ENCODE measurements around the gene RNASEH1.

The RNASEH1 gene

DNA sequence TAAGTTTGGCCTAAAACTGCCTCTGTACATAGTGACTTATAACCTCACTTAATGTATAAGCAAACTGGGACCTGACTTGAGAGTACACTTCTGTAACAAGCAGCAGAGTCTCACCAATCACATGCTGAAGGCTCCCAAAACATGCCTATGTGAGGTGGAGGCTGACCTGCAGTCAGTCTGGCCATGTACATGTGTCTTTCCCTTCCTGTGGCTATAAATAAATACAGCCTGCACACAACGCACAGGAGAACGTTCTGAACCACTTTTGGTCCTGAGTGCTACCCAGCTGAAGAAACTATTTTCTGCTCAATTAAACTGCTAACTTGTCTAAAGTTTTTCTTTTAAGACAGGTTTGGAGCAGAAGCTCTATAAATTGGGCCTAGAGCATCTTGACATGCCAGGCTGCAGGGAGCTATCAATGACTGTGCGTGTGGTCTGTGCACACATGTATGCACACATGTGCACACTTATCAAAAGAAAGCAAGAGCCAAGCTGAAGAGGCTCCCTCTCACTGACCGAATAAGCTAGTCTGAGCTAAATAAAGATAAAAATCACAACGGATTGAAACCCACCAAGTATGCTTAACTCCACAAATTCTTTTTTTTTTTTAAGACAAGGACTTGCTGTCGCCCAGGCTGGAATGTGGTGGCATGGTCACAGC lies 15.0 kb downstream of the RNASEH1 start:
- Mint-ChIP-seq H3K27ac (no peak overlapping the region), H3K4me3 (no peak overlapping the region)

DNA sequence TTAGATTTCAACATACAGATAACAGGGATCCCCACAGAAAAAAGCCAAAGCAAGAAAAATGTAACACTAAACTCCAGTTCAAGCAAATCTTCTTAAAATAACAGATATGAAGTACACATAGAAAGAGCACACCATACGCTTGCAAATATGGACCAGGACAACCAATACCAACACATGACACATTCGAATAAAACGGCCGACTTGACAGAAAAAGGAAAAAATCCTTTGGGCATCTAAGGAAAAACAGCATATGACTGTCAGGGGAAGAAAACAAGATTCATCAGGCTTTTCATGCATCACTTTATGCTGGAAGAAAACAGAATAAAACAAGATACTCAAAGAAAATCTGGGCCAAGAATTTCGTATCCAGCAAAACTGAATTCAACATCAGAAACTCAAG lies 16.0 kb downstream of the RNASEH1 start:
- peaks cover 6% of the 10 kb centered on the region for H3K4me1 Mint-ChIP-seq
- DNase-seq: no peak
- no peaks in the 10 kb centered on the region for H3K27me3 Mint-ChIP-seq
- no peaks in the 10 kb centered on the region for H3K9me3 Mint-ChIP-seq
- ATAC-seq: no peak
- H3K27ac Mint-ChIP-seq: no peak overlapping the region
- no peak overlapping the region for H3K4me3 Mint-ChIP-seq

More for the DNA sequence above, 15.0 kb downstream of the RNASEH1 start:
- Mint-ChIP-seq H3K4me1 (peaks cover 6% of the 10 kb centered on the region), H3K9me3 (no peaks in the 10 kb centered on the region), H3K27me3 (no peaks in the 10 kb centered on the region)
- DNase-seq (no peak), ATAC-seq (no peak)

DNA sequence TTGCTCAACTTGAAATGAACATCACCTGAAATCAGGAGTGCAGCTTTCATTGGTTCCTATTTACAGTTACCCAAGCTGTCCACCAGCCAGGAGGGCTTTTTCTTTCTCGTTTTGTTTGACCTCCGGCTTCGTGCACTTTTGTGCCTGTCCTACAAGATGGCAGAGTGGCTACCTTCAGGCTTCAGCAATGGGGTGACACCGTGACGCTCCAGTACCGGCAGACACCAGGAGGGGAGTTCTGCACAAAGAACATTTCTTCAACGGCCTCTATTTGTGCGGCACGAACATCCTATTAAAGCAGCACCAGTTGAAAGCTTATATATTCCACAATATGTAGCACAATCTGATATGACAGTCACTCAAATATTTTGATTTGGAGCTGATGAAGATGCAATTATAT lies 18.3 kb downstream of the RNASEH1 start:
- ATAC-seq (no peak), DNase-seq (no peak)
- no peaks in the 10 kb centered on the region for H3K9me3 Mint-ChIP-seq
- H3K4me3 Mint-ChIP-seq: no peak overlapping the region
- peak overlapping the region in 1 of 2 donors; percentile 19 for H3K27ac Mint-ChIP-seq
- no peaks in the 10 kb centered on the region for H3K27me3 Mint-ChIP-seq
- H3K4me1 Mint-ChIP-seq: peaks cover 12% of the 10 kb centered on the region

DNA sequence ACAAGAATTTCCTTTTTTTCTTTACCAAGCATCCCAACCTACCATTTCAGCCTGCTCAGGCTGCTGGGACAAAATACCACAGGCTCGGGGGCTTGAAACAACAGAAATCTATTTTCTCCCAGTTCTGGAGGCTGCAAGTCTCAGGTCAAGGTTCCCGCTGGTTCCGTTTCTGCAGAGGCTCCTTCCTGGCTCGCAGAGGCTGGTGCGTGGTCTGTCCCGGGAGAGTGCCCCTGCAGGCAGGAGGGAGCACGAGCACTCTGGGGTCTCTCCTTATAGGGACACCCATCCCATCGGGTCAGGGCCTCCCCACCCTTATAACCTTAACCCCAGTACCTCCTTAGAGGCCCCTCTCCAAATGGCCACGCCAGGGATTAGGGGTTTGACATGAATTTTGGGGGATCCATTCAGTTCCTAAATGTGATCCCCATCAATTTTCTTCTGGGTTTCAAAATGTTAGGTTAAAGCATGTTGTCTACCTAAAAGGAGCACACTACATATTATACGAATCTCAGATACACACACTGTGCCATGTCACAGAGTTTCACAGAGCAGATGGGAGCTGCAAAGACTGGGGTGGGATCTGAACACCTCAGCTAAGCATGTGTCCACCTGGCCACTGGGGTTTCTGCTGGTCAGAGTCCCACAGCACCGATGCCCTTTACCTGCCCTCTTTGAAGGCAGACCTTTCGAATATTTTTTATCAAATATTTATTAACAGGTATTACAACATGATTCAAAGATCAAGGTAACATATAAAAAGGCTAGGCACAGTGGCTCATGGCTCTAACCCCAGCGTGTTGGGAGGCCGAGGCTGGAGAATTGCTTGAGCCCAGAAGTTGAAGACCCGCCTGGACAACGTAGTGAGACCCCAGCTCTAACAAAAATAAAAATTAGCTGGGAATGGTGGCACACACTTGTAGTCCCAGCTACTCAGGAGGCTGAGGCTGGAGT lies 21.2 kb downstream of the RNASEH1 start:
- Mint-ChIP-seq H3K27me3 (no peaks in the 10 kb centered on the region), H3K4me1 (peaks cover 6% of the 10 kb centered on the region), H3K9me3 (no peaks in the 10 kb centered on the region), H3K27ac (peak overlapping the region; percentile 63 to 92), H3K4me3 (peak overlapping the region; percentile 81 to 85)
- peak in 1 of 2 donors; percentile 41 for DNase-seq
- ATAC-seq: peak; percentile 83

DNA sequence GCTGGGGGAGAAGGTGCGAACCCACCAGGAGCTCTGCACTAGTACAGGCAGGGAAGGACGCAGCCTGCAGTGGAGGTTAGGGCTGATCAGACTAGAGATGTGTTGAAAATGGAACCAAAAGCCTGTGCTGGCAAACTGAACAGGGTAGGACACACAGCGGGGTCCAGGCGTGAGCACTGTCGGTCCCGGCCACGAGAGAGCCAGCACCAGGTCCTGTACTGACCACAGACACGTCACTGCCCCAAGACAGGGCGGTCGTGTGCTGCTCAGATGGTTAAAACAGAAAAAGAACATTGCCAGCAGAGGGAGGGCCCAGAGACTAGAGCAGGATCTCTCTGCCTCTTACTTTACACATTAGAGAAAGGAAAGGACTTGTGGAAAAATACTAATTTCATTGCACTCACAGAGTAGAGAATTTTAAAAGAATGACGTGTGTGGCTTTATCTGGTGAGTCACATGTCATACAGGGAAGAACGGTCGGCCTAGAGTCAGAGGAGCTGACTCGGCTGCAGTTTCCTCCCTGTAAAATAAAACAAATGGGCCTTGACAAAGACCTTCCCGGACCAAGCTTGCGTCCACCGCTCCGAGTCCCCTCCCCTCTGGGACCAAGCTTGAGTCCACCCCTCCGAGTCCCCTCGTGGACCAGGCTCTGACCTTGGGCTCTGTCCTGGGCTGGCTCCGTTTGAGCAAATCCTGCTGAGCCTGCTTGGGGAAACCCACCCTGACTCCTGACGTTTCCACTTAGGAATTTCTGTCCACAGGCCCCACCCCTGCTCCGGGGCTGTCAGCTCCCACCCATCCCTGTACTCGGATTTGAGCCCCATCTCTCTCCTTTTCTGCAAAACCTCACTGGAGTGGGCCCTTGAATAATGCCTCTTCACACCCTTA lies 22.1 kb downstream of the RNASEH1 start:
- H3K4me1 Mint-ChIP-seq: peaks cover 6% of the 10 kb centered on the region
- peak overlapping the region; percentile 63 to 92 for H3K27ac Mint-ChIP-seq
- H3K4me3 Mint-ChIP-seq: peak overlapping the region; percentile 81 to 85
- no peak for DNase-seq
- no peaks in the 10 kb centered on the region for H3K9me3 Mint-ChIP-seq
- peak; percentile 49 for ATAC-seq
- H3K27me3 Mint-ChIP-seq: no peaks in the 10 kb centered on the region

DNA sequence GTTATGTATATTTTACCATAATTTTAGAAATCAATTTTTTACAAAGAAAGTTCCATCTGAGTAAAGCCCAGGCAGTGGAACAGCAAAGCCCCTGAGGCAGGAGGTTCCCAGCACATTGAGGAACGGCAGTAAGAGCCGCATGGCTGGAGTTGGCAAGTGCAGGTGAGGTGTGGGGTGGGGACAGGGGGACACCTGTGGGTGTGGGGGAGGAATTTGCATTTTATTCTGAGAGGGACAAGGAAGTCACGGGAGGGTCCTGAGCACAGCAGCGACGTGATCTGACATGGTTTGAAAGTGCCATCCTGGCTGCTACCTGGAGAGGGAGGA lies 22.7 kb downstream of the RNASEH1 start:
- Mint-ChIP-seq H3K4me3 (peak overlapping the region; percentile 81 to 85), H3K27me3 (no peaks in the 10 kb centered on the region), H3K4me1 (peaks cover 6% of the 10 kb centered on the region), H3K9me3 (no peaks in the 10 kb centered on the region), H3K27ac (no peak overlapping the region)
- DNase-seq: no peak
- ATAC-seq: no peak

DNA sequence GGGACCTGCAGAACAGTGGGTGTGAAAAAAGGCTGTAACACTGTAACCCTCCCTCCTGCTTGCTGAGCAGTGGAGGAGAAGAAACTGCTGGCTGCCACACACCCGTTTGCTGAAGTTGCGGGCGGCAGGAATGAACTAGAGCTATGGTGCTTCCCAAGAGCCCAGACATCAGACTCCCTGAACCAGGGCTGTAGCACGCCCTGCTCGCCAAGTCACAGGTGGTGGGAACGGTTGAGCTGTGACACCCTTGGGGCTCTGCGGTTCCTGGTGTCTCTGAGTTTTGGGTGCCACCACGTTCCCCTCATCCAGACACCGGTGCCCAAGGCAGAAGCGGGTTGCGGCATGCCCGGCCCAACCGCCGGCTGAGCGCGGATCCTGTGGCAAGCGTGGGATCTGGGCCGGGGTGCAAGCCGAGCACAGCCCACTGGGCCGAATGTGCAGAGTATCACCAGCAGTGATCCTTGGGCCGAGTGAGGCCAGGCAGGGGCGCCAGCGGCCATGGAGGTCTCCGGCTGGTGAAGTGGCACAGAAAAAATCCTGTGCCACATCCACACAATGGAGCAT lies 23.8 kb downstream of the RNASEH1 start:
- no peak for DNase-seq
- Mint-ChIP-seq H3K27me3 (no peaks in the 10 kb centered on the region), H3K9me3 (no peaks in the 10 kb centered on the region), H3K27ac (no peak overlapping the region), H3K4me3 (no peak overlapping the region), H3K4me1 (peaks cover 6% of the 10 kb centered on the region)
- ATAC-seq: no peak

DNA sequence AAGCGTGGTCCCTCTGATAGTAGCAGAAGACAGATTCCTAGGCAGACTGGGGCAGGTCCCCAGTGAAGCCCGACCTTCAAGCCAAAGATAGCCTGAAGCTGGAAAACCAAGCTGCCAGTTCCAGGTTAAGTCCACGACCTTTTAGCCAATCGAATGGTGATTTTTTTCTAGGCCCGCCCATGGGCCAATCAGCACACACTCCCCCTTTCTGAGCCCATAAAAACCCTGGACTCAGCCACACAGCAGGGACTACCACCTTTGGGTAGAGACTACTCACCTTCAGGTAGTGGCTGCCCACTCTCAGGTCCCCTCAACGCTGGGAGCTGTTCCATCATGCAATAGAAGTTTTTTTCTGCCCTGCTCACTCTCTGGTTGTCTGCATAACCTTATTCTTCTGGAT lies 24.3 kb downstream of the RNASEH1 start:
- Mint-ChIP-seq H3K27ac (no peak overlapping the region), H3K9me3 (no peaks in the 10 kb centered on the region), H3K4me1 (peaks cover 6% of the 10 kb centered on the region), H3K4me3 (no peak overlapping the region), H3K27me3 (no peaks in the 10 kb centered on the region)
- no peak for ATAC-seq
- no peak for DNase-seq

DNA sequence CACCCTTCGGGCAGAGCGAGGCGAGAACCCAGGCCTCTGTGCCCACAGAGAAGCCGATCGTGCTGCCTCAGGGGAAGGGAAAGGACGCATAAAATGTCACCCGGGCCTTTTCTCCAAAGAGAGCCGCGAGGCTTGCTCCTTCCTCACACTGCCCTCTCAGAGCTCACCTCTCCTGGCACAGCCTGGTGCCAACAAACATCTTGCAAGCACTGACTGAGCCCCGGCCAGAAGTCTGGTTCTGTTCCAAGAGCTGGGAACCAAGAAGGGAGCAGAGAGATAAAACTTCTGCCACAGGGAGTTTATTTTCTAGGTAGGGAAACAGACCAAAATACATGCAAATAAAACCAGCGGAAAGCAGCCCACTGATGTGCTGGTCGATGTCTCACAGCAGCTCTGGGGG lies 25.2 kb downstream of the RNASEH1 start:
- H3K27me3 Mint-ChIP-seq: no peaks in the 10 kb centered on the region
- H3K4me1 Mint-ChIP-seq: peaks cover 6% of the 10 kb centered on the region
- no peak overlapping the region for H3K27ac Mint-ChIP-seq

DNA sequence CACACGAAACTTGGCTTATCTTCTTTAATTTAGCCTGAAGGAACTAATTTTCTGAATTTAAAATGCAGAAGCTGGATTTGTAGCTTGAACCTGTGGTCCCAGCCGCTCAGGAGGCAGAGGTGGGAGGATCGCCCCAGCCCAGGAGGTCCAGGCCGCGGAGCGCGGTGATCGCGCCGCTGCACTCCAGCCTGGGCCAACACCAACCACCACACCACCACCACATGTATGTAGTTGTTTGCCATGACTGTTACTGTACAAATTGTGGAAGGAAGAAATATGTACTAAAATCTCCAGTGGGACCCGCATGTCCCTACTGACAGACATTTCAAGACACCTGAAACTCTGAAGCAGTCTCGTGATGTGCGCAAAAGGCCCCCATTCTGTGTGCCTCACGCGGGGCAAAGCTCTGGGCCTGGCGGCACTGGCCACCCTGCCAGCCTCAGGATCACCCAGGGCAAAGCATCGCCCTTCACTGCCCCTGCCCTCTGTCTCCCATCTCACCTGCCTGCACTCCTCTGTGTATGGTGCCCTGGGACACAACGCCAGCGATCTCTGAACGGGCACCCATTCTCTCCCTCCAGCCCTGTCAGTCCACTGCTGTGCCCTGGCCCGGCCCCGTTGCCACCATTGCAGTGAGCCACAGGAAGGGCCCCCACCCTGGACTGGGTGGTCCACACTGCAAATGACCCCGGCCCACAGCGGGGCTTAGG lies 28.7 kb downstream of the RNASEH1 start:
- ATAC-seq (no peak), DNase-seq (no peak)
- H3K27me3 Mint-ChIP-seq: no peaks in the 10 kb centered on the region

More for the DNA sequence above, 25.2 kb downstream of the RNASEH1 start:
- no peaks in the 10 kb centered on the region for H3K9me3 Mint-ChIP-seq
- no peak for DNase-seq
- H3K4me3 Mint-ChIP-seq: no peak overlapping the region
- no peak for ATAC-seq

DNA sequence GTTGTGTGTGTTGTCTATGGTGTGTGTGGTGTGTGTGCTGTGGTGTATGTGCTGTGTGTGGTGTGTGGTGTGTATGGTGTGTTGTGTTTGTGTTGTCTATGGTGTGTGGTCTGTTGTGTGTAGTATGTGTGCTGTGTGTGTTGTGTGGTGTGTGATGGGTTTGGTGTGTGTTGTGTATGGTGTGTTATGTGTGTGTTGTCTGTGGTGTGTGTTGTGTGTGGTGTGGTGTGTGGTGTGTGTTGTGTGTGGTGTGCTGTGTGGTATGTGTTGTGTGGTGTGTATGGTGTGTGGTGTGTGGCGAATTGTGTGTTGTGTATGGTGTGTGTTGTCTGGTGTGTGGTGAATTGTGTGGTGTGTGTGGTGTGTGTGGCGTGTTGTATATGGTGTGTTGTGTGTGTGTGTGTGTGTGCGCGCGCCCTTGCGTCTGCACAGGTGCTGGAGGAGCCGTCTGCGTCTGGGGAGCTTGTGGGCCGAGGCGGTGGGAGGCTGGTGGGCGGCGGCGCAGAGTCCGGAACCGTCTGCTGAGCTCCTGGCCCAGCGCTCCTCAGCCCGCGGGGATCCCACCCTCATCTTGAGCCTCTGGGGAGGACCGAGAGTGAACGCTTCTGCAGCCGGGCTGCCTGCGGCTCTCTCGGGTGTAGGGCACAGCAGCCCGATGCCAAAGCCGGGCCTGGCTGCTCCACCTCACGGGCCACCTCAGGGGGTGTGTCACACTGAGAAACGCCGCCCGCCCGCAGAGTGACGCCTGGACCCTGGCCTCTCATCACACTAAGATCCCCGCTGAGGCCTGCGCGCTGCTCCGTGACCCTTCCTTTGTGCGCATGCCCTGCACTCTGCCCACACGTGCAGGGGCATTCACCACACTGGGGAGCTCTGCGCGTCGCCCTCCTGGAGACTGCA lies 30.0 kb downstream of the RNASEH1 start:
- ATAC-seq (peak; percentile 53), DNase-seq (no peak)
- Mint-ChIP-seq H3K9me3 (no peaks in the 10 kb centered on the region), H3K4me1 (no peaks in the 10 kb centered on the region), H3K4me3 (no peak overlapping the region), H3K27me3 (no peaks in the 10 kb centered on the region), H3K27ac (no peak overlapping the region)

More for the DNA sequence above, 28.7 kb downstream of the RNASEH1 start:
- Mint-ChIP-seq H3K4me1 (no peaks in the 10 kb centered on the region), H3K4me3 (no peak overlapping the region), H3K9me3 (no peaks in the 10 kb centered on the region), H3K27ac (no peak overlapping the region)

DNA sequence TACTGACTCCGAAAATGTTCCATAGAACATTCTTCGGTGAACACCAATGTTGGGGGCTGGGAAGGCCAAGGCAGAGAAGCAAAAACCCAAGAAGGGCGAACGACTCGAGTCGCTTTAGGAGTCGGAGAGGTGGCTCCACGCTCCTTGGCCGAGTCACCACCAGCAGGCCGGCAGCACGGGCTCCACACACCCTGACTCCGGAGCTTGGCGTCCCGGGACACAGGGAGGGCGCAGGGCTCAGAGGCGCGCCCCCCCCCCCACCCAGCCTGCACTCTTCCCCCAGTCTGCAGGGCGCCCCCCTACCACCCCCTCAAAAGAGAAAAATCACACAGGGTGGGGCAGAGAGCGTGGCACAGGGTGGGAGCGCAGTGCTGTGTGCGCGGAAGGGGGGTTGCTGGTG lies 31.3 kb downstream of the RNASEH1 start:
- H3K27ac Mint-ChIP-seq: no peak overlapping the region
- H3K27me3 Mint-ChIP-seq: no peaks in the 10 kb centered on the region
- ATAC-seq: peak; percentile 54
- H3K4me3 Mint-ChIP-seq: no peak overlapping the region
- peaks cover 2% of the 10 kb centered on the region for H3K4me1 Mint-ChIP-seq
- no peak for DNase-seq
- H3K9me3 Mint-ChIP-seq: no peaks in the 10 kb centered on the region

DNA sequence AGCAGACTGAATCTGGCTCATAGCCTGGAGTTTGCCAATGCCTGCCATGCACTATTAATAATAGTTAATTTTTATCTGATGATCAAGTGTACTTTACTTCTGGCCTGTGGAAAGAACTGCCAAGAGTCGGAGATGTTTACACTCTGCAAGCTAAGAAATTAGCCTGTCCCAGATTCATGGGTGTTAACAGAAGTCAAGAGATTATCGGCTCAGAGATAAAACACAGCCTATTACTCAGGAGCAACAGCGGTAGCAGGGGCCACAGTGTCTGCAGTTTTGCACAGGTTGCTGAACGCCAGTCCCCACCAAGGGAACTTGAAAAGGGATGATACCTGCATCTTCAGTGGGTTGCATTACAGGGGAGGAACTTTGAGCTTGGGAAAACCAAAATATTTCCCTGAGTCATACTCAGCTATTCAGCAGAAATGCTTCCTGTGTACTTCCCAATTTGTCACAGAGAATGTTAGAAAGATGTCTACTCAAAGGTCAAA lies 34.5 kb downstream of the RNASEH1 start:
- Mint-ChIP-seq H3K27ac (no peak overlapping the region), H3K4me1 (peaks cover 24% of the 10 kb centered on the region), H3K9me3 (no peaks in the 10 kb centered on the region), H3K27me3 (no peaks in the 10 kb centered on the region), H3K4me3 (no peak overlapping the region)
- DNase-seq (no peak), ATAC-seq (no peak)

DNA sequence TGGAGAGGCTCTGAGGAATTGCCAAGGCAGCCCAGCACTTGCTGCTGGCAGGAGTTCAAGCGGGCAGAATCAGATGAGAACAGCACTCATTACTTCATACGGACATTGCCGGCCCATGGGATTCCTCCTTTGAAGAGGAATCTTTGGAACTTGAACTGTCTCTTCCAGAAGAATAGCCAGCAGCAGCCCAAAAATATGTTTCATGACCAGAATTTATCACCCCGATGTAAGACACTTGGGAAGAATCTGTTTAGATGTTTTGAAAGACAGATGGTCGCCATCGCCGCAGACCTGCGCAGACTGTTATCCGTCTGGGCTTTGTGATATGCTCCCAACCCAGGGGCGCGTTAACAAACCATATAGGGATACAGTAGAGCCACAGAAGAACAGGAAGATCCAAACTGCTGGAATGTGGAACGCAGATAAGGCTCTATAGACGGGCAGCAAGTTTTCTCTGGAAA lies 35.1 kb downstream of the RNASEH1 start:
- H3K9me3 Mint-ChIP-seq: no peaks in the 10 kb centered on the region
- no peak for ATAC-seq
- no peak overlapping the region for H3K4me3 Mint-ChIP-seq
- no peak overlapping the region for H3K27ac Mint-ChIP-seq
- peaks cover 24% of the 10 kb centered on the region for H3K4me1 Mint-ChIP-seq
- DNase-seq: no peak
- H3K27me3 Mint-ChIP-seq: no peaks in the 10 kb centered on the region

Data from stimulated activated naive CD8-positive, alpha-beta T cell treated with anti-CD3 and anti-CD28 coated beads, Interleukin-15, amount 100 ng/mL, for 72 hours (primary cell).